Liver (tissue), 9 donors: ENCODE measurements around the gene PRODH. TPM values are rescaled to one million over a fixed set of nuclear protein-coding genes. Genes with fewer than 3 reads are reported as not detected.

Experiments
- DNase-seq: peaks from one replicate; pipeline ENCODE4 v3.0.0-alpha.2; 2017; ENCODE audit warnings: low spot score
- H3K27ac ChIP-seq, 2 donors: one replicate each; pipeline ENCODE4 v1.7.0; 2013; ENCODE audit warnings: inconsistent platforms in 2 of 2, low read length in 2 of 2, control low read depth in 1 of 2, low read depth in 1 of 2, mild to moderate bottlenecking in 1 of 2
- H3K27me3 ChIP-seq, 4 donors: one replicate each; pipeline versions ENCODE4 v1.6.1 to v1.7.0; 2013; ENCODE audit warnings: low read length in 3 of 4, inconsistent platforms in 1 of 4, mild to moderate bottlenecking in 1 of 4, moderate library complexity in 1 of 4; ENCODE audit not compliant: control insufficient read depth in 4 of 4, insufficient read depth in 4 of 4
- H3K36me3 ChIP-seq, 4 donors: one replicate each; pipeline versions ENCODE4 v1.6.1 to v1.7.0; 2013; ENCODE audit warnings: low read length in 3 of 4, mild to moderate bottlenecking in 3 of 4, low read depth in 1 of 4, moderate library complexity in 1 of 4; ENCODE audit not compliant: control insufficient read depth in 4 of 4, insufficient read depth in 3 of 4
- H3K4me1 ChIP-seq, 4 donors: one replicate each; pipeline versions ENCODE4 v1.6.1 to v1.7.0; 2013; ENCODE audit warnings: low read length in 3 of 4, mild to moderate bottlenecking in 3 of 4, moderate library complexity in 1 of 4; ENCODE audit not compliant: control insufficient read depth in 4 of 4, insufficient read depth in 4 of 4
- H3K4me3 ChIP-seq, 3 donors: one replicate each; pipeline versions ENCODE4 v1.6.1 to v1.7.0; 2013; ENCODE audit warnings: low read length in 3 of 3, control low read depth in 1 of 3, low read depth in 1 of 3, mild to moderate bottlenecking in 1 of 3
- H3K9ac ChIP-seq, 2 donors: one replicate each; pipeline ENCODE4 v1.7.0; 2013; ENCODE audit warnings: low read length in 2 of 2, mild to moderate bottlenecking in 2 of 2, moderate library complexity in 2 of 2, control low read depth in 1 of 2, low read depth in 1 of 2
- H3K9me3 ChIP-seq, 4 donors: one replicate each; pipeline versions ENCODE4 v1.6.1 to v1.7.0; 2013; ENCODE audit warnings: low read length in 3 of 4; ENCODE audit not compliant: control insufficient read depth in 4 of 4
- EGR1 ChIP-seq, 2 donors: IDR thresholded peaks; 2 replicates each; pipeline ENCODE4 v1.6.1; 2016 to 2018; ENCODE audit warnings: antibody characterized with exemption in 2 of 2, low read depth in 2 of 2
- FOXA1 ChIP-seq: IDR thresholded peaks from 2 replicates; pipeline ENCODE4 v1.6.1; 2016; ENCODE audit warnings: antibody characterized with exemption
- FOXA2 ChIP-seq: IDR thresholded peaks from 2 replicates; pipeline ENCODE4 v1.6.1; 2016; ENCODE audit warnings: antibody characterized with exemption
- GABPA ChIP-seq, 2 donors: IDR thresholded peaks in 1 of 2; conservative IDR thresholded peaks in 1 of 2; 2 replicates each; pipeline ENCODE4 v1.6.1; 2016; ENCODE audit warnings: antibody characterized with exemption in 2 of 2, mild to moderate bottlenecking in 1 of 2, moderate library complexity in 1 of 2
- HNF4A ChIP-seq, 2 donors: conservative IDR thresholded peaks; 2 replicates each; pipeline ENCODE4 v1.6.1; 2016; ENCODE audit warnings: antibody characterized with exemption in 2 of 2, mild to moderate bottlenecking in 2 of 2
- HNF4G ChIP-seq: IDR thresholded peaks from 2 replicates; pipeline ENCODE4 v1.6.1; 2016; ENCODE audit warnings: antibody characterized with exemption
- JUND ChIP-seq, 2 donors: IDR thresholded peaks; 2 replicates each; pipeline ENCODE4 v1.6.1; 2016; ENCODE audit warnings: antibody characterized with exemption in 2 of 2
- RAD21 ChIP-seq, 2 donors: IDR thresholded peaks; 2 replicates each; pipeline ENCODE4 v1.6.1; 2016; ENCODE audit warnings: antibody characterized with exemption in 2 of 2, mild to moderate bottlenecking in 2 of 2
- REST ChIP-seq: IDR thresholded peaks from 2 replicates; pipeline ENCODE4 v1.6.1; 2016; ENCODE audit warnings: antibody characterized with exemption, mild to moderate bottlenecking
- RXRA ChIP-seq, 2 donors: IDR thresholded peaks; 2 replicates each; pipeline ENCODE4 v1.6.1; 2017 to 2018; ENCODE audit warnings: antibody characterized with exemption in 2 of 2, mild to moderate bottlenecking in 1 of 2
- SP1 ChIP-seq: IDR thresholded peaks from 2 replicates; pipeline ENCODE4 v1.6.1; 2018; ENCODE audit warnings: antibody characterized with exemption, mild to moderate bottlenecking
- TAF1 ChIP-seq: conservative IDR thresholded peaks from 2 replicates; pipeline ENCODE4 v1.6.1; 2016; ENCODE audit warnings: antibody characterized with exemption, mild to moderate bottlenecking
- YY1 ChIP-seq: IDR thresholded peaks from 2 replicates; pipeline ENCODE4 v1.6.1; 2016; ENCODE audit warnings: antibody characterized with exemption, mild to moderate bottlenecking
- WGBS: extraction: QIAGEN DNeasy Blood & Tissue Kit; methylation state at CpG from one replicate; pipeline ENCODE4 v1.1.7; 2013; 5-methylcytosine and 5-hydroxymethylcytosine counted together
- polyA plus RNA-seq, 2 donors: library from polyadenylated mRNA; stranded (reverse) in 1 of 2; unstranded in 1 of 2; fragments of 200-250 nt in 1 of 2; fragments of >200 nt in 1 of 2; fragmentation: Nextera tagmentation in 1 of 2; extraction: Ambion mirVana in 1 of 2; gene quantifications; one replicate each; pipeline versions ENCODE4 v1.2.1 to v1.2.3, GENCODE V29; 2013 to 2015
- total RNA-seq, 2 donors: library from RNA; depleted of rRNA; stranded (reverse); fragments of >200 nt; gene quantifications; one replicate each; pipeline ENCODE4 v1.2.3, GENCODE V29; 2014
- TF ChIP-seq, protein P1 (sequence below): fragments of 150-350 bp; IDR thresholded peaks from 2 replicates; pipeline ENCODE4 v1.5.1; 2017; ENCODE audit warnings: improper control_type of control experiment, low read depth, low read length; ENCODE audit not compliant: missing input control
- TF ChIP-seq, protein P2 (sequence below): IDR thresholded peaks from 2 replicates; pipeline ENCODE4 v1.6.1; 2016; ENCODE audit warnings: antibody characterized with exemption
- TF ChIP-seq, protein P3 (sequence below): IDR thresholded peaks from 2 replicates; pipeline ENCODE4 v1.6.1; 2016; ENCODE audit warnings: antibody characterized with exemption
- donor health status: healthy.
- donor health status: healthy.
- donor health status: healthy.
- donor health status: healthy.
- donor health status: healthy.

Gene PRODH
- total and polyA plus RNA-seq, 4 donors = 1.2 to 4.1 (median 1.6) TPM; not detected in 1

DNA sequence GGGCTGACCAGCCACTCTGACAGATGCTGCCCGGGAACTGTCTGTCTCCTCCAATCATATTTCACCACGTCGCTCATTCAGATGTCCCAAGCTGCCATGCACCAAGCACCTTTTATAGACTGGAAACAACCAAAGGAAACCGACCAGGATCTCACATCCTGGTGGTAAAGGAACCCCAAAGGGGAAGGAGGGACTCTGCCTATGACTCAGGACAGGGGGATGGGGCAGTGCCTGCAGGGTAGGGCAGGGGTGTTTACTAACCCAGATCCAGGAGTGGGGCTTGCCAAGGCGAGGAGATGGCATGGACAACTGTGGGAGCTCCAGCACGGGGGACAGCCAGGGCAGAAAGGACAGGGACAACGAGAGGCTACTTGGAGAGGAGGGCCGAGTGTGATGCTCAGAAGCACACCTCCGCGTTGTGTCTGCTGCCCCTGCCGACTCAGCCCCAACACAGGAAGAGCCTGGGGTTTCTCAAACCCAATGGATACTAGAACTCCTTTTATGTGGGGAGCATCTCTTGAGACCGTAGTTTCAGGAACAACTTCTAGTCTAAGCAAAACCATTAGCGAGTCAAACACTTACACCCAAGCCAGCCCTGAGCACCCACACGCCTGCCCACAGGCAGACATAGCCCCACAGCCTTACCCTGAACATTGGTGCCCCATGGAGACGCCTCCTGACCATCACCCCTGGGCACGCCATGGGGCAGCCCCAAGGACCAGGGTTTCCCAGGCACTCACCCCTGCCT lies 4.0 kb downstream of the PRODH start:
- Histone ChIP-seq H3K9me3 (no peaks in the 10 kb centered on the region), H3K27ac (no peak overlapping the region), H3K27me3 (no peaks in the 10 kb centered on the region), H3K4me3 (no peak overlapping the region), H3K36me3 (no peaks in the 10 kb centered on the region), H3K9ac (no peak overlapping the region), H3K4me1 (no peaks in the 10 kb centered on the region)
- WGBS = no CpG with 5 or more reads among the region's 16 CpGs
- TF ChIP-seq GABPA (IDR thresholded peaks at IDR 0.05 in 1 of 2, conservative IDR thresholded peaks at IDR 0.05 in 1 of 2) (no peak), REST (no peak), SP1 (no peak), FOXA1 (no peak), FOXA2 (no peak), TAF1 (no peak), HNF4A (conservative IDR thresholded peaks at IDR 0.05) (no peak), EGR1 (IDR thresholded peaks at IDR 0.05; ENCODE audit: low read depth in 2 of 2) (no peak), RAD21 (IDR thresholded peaks at IDR 0.05) (no peak), RXRA (IDR thresholded peaks at IDR 0.05) (no peak), JUND (IDR thresholded peaks at IDR 0.05) (no peak), YY1 (no peak)
- TF ChIP-seq, protein P1, sequence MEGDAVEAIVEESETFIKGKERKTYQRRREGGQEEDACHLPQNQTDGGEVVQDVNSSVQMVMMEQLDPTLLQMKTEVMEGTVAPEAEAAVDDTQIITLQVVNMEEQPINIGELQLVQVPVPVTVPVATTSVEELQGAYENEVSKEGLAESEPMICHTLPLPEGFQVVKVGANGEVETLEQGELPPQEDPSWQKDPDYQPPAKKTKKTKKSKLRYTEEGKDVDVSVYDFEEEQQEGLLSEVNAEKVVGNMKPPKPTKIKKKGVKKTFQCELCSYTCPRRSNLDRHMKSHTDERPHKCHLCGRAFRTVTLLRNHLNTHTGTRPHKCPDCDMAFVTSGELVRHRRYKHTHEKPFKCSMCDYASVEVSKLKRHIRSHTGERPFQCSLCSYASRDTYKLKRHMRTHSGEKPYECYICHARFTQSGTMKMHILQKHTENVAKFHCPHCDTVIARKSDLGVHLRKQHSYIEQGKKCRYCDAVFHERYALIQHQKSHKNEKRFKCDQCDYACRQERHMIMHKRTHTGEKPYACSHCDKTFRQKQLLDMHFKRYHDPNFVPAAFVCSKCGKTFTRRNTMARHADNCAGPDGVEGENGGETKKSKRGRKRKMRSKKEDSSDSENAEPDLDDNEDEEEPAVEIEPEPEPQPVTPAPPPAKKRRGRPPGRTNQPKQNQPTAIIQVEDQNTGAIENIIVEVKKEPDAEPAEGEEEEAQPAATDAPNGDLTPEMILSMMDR = no peak
- TF ChIP-seq, protein P2, sequence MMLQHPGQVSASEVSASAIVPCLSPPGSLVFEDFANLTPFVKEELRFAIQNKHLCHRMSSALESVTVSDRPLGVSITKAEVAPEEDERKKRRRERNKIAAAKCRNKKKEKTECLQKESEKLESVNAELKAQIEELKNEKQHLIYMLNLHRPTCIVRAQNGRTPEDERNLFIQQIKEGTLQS = no peak
- TF ChIP-seq, protein P3, sequence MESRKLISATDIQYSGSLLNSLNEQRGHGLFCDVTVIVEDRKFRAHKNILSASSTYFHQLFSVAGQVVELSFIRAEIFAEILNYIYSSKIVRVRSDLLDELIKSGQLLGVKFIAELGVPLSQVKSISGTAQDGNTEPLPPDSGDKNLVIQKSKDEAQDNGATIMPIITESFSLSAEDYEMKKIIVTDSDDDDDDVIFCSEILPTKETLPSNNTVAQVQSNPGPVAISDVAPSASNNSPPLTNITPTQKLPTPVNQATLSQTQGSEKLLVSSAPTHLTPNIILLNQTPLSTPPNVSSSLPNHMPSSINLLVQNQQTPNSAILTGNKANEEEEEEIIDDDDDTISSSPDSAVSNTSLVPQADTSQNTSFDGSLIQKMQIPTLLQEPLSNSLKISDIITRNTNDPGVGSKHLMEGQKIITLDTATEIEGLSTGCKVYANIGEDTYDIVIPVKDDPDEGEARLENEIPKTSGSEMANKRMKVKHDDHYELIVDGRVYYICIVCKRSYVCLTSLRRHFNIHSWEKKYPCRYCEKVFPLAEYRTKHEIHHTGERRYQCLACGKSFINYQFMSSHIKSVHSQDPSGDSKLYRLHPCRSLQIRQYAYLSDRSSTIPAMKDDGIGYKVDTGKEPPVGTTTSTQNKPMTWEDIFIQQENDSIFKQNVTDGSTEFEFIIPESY = no peak
- no peak for DNase-seq

GRCh38 chr22:18929459-18929858 lies 6.6 kb downstream of the PRODH start:
- H3K9me3 ChIP-seq = no peaks in the 10 kb centered on the region
- no peaks in the 10 kb centered on the region for H3K4me1 ChIP-seq
- WGBS = 67% methylated on average over 1 of the region's 5 CpGs
- no peak overlapping the region for H3K9ac ChIP-seq
- no peak overlapping the region for H3K27ac ChIP-seq
- DNase-seq = no peak
- no peaks in the 10 kb centered on the region for H3K27me3 ChIP-seq
- H3K4me3 ChIP-seq = no peak overlapping the region
- no peaks in the 10 kb centered on the region for H3K36me3 ChIP-seq
- TF ChIP-seq RXRA (IDR thresholded peaks at IDR 0.05) (no peak), HNF4G (no peak), REST (no peak), RAD21 (IDR thresholded peaks at IDR 0.05) (no peak), YY1 (no peak), EGR1 (IDR thresholded peaks at IDR 0.05; ENCODE audit: low read depth in 2 of 2) (no peak)
- TF ChIP-seq, protein P2 = no peak
- TF ChIP-seq, protein P1 = no peak
